ENCODE results near the gene PPM1B. TPM values are rescaled to one million over a fixed set of nuclear protein-coding genes. Genes with fewer than 3 reads are reported as not detected.

Gene PPM1B
- 80.8 and 81.4 TPM in 2 replicates for total RNA-seq
- 51.5 TPM for total RNA-seq (2013)
- 15.3 and 29.3 TPM in 2 replicates for polyA plus RNA-seq
- 30.0 and 62.6 TPM in 2 replicates for polyA minus RNA-seq

- ATAC-seq (ENCODE audit: low read depth) (peak; percentile 74), DNase-seq (no peak)
- Histone ChIP-seq H4K20me1 (ENCODE audit: control insufficient read depth, insufficient read depth, low read length, poor library complexity, severe bottlenecking) (peaks cover 40% of the 10 kb centered on the region), H3K9me3 (ENCODE audit: control extremely low read depth in 1 of 3, control insufficient read depth in 2 of 3, insufficient read depth in 1 of 3, low read length in 2 of 3) (peaks cover 0 to 4% (median 1%) of the 10 kb centered on the region in 3 donors), H3K4me1 (ENCODE audit: control insufficient read depth in 2 of 2, insufficient read depth in 2 of 2, low read length in 2 of 2) (peaks cover 25 to 29% of the 10 kb centered on the region in 2 donors), H3K27me3 (replicated peaks in 1 of 4; ENCODE audit: control extremely low read depth in 1 of 4, control insufficient read depth in 3 of 4, insufficient read depth in 4 of 4, low read length in 3 of 4) (no peaks in the 10 kb centered on the region), H3K27ac (ENCODE audit: low read length in 2 of 2) (peak within 1 kb of the TSS; percentile 98 to 100), H2AFZ (ENCODE audit: insufficient read depth, low read depth, low read length, poor library complexity, severe bottlenecking) (peak within 1 kb of the TSS; percentile 87), H3K36me3 (replicated peaks in 1 of 2; ENCODE audit: control extremely low read depth in 1 of 2, control insufficient read depth in 1 of 2, extremely low read depth in 1 of 2, insufficient read depth in 2 of 2, low read length in 1 of 2) (peaks cover 0 to 3% of the 10 kb centered on the region in 2 experiments), H3K79me2 (ENCODE audit: control insufficient read depth, insufficient read depth, low read length) (peaks cover 50% of the 10 kb centered on the region), H3K4me2 (replicated peaks; ENCODE audit: low read depth, low read length, poor library complexity, severe bottlenecking) (peak within 1 kb of the TSS; percentile 82), H3K4me3 (ENCODE audit: control extremely low read depth in 1 of 5, extremely low read depth in 1 of 5, insufficient read depth in 1 of 5, low read depth in 2 of 5, low read length in 4 of 5) (peak within 1 kb of the TSS; percentile 85 to 97 (median 96)), H3K9ac (ENCODE audit: low read length) (peak within 1 kb of the TSS; percentile 97)
- TF ChIP-seq CTCF (IDR thresholded peaks at IDR 0.05) (no peak), EZH2 (IDR thresholded peaks at IDR 0.05; ENCODE audit: borderline replicate concordance, insufficient read depth, low read depth, low read length, poor library complexity, severe bottlenecking) (no peak)
- peaks cover 31% of the 10 kb centered on the region for H3K4me1 Mint-ChIP-seq
- peak within 1 kb of the TSS; percentile 96 for H3K27ac Mint-ChIP-seq
- ChIA-PET POLR2A (interaction anchor here (0.6 to 2.9 kb wide), 5 partner anchors 11 to 1358 kb away, joined by 3 to 24 read pairs (median 4); partner anchors contain the start of genes CAMKMT and PREPL), CTCF (interaction anchor here (1.0 kb wide), 1 partner anchor 193 kb away, joined by 3 read pairs; the partner anchor contains the start of gene CAMKMT)
- peaks cover 2% of the 10 kb centered on the region for H3K9me3 Mint-ChIP-seq (ENCODE audit: insufficient read depth)
- under 1% methylated on average over 49 of the region's 49 CpGs for WGBS (ENCODE audit: insufficient coverage)
- H3K27me3 Mint-ChIP-seq: no peaks in the 10 kb centered on the region
- intact Hi-C loops (cut with micrococcal nuclease): loop anchor here (1.0 to 10.0 kb wide), 9 partner anchors 68 to 1806 kb away; partner anchors contain the start of genes CAMKMT, COX7A2L, PREPL and SRBD1
- peak within 1 kb of the TSS; percentile 96 for H3K4me3 Mint-ChIP-seq
These were observed at the start of gene PPM1B for GRCh38 chr2:44168681-44169154. Gene PPM1B, plus strand, starts transcription at chr2:44168875. Its CDS starts 32,325 bp downstream, at chr2:44201200.

- POLR2A ChIA-PET: no interaction called here
- Histone ChIP-seq H3K27me3 (replicated peaks in 1 of 4; ENCODE audit: control extremely low read depth in 1 of 4, control insufficient read depth in 3 of 4, insufficient read depth in 4 of 4, low read length in 3 of 4) (no peaks in the 10 kb centered on the region), H3K9ac (ENCODE audit: low read length) (no peak overlapping the region), H3K4me1 (ENCODE audit: control insufficient read depth in 2 of 2, insufficient read depth in 2 of 2, low read length in 2 of 2) (no peaks in the 10 kb centered on the region), H3K27ac (ENCODE audit: low read length in 2 of 2) (no peak overlapping the region), H4K20me1 (ENCODE audit: control insufficient read depth, insufficient read depth, low read length, poor library complexity, severe bottlenecking) (no peaks in the 10 kb centered on the region), H3K4me2 (replicated peaks; ENCODE audit: low read depth, low read length, poor library complexity, severe bottlenecking) (no peak overlapping the region), H3K9me3 (ENCODE audit: control extremely low read depth in 1 of 3, control insufficient read depth in 2 of 3, insufficient read depth in 1 of 3, low read length in 2 of 3) (no peaks in the 10 kb centered on the region), H3K36me3 (replicated peaks in 1 of 2; ENCODE audit: control extremely low read depth in 1 of 2, control insufficient read depth in 1 of 2, extremely low read depth in 1 of 2, insufficient read depth in 2 of 2, low read length in 1 of 2) (no peaks in the 10 kb centered on the region), H2AFZ (ENCODE audit: insufficient read depth, low read depth, low read length, poor library complexity, severe bottlenecking) (no peak overlapping the region), H3K4me3 (ENCODE audit: control extremely low read depth in 1 of 5, extremely low read depth in 1 of 5, insufficient read depth in 1 of 5, low read depth in 2 of 5, low read length in 4 of 5) (no peak overlapping the region), H3K79me2 (ENCODE audit: control insufficient read depth, insufficient read depth, low read length) (no peaks in the 10 kb centered on the region)
- H3K4me1 Mint-ChIP-seq: no peaks in the 10 kb centered on the region
- peaks cover 7% of the 10 kb centered on the region for H3K27me3 Mint-ChIP-seq
- no peaks in the 10 kb centered on the region for H3K9me3 Mint-ChIP-seq (ENCODE audit: insufficient read depth)
- CTCF ChIA-PET: interaction anchor here (1.6 kb wide), 1 partner anchor 32 kb away, joined by 5 read pairs; no protein-coding TSS in a partner anchor
- intact Hi-C loops (cut with micrococcal nuclease): no loop called here
- DNase-seq (no peak), ATAC-seq (ENCODE audit: low read depth) (no peak)
- H3K4me3 Mint-ChIP-seq: no peak overlapping the region
- TF ChIP-seq CTCF (IDR thresholded peaks at IDR 0.05) (no peak), EZH2 (IDR thresholded peaks at IDR 0.05; ENCODE audit: borderline replicate concordance, insufficient read depth, low read depth, low read length, poor library complexity, severe bottlenecking) (no peak)
- H3K27ac Mint-ChIP-seq: no peak overlapping the region
These were observed 48.8 kb upstream of the PPM1B start for GRCh38 chr2:44119878-44120277.
